BLaER1 treated with 17β-estradiol and CSF1 and Interleukin-3, amounts not matched to agents 10 nM and 100 nM (cell line): ENCODE measurements around the gene CYSLTR2.

Source experiments
- H3K27ac ChIP-seq, 11 experiments: shearing (Covaris generic); formaldehyde crosslinking; 2 replicates each; pipeline ENCODE4 v1.8.1; 2022
- H3K27me3 ChIP-seq, 11 experiments: shearing (Covaris generic); formaldehyde crosslinking; 2 replicates each; pipeline ENCODE4 v1.8.1; 2022
- H3K36me3 ChIP-seq, 11 experiments: shearing (Covaris generic); formaldehyde crosslinking; 2 replicates each; pipeline ENCODE4 v1.8.1; 2022
- H3K4me1 ChIP-seq, 10 experiments: shearing (Covaris generic); formaldehyde crosslinking; 2 replicates each; pipeline ENCODE4 v1.8.1; 2022
- H3K4me2 ChIP-seq, 11 experiments: shearing (Covaris generic); formaldehyde crosslinking; 2 replicates each; pipeline ENCODE4 v1.8.1; 2022
- H3K4me3 ChIP-seq, 10 experiments: shearing (Covaris generic); formaldehyde crosslinking; 2 replicates each; pipeline ENCODE4 v1.8.1; 2022
- H3K9ac ChIP-seq, 11 experiments: shearing (Covaris generic); formaldehyde crosslinking; 2 replicates each; pipeline ENCODE4 v1.8.1; 2022
- H3K9me3 ChIP-seq, 11 experiments: shearing (Covaris generic); formaldehyde crosslinking; replicated peaks in 1 of 11; 2 replicates each; pipeline ENCODE4 v1.8.1; 2022
- H4K20me1 ChIP-seq, 11 experiments: shearing (Covaris generic); formaldehyde crosslinking; 2 replicates each; pipeline ENCODE4 v1.8.1; 2022
- Cebpa-rat ChIP-seq, 11 experiments: shearing (Covaris generic); IDR thresholded peaks; 2 replicates each; pipeline ENCODE4 v1.8.1; 2022

Gene CYSLTR2

GRCh38 chr13:48749699-48750473 is 96.2 kb downstream of the CYSLTR2 start:
- 0 out of 20 replicates have a peak, but pooled peaks cover 0 to 7% (median 0%) of the 10 kb centered on the region in 10 experiments for H3K4me1 ChIP-seq
- H3K9ac ChIP-seq, result no peak overlapping the region
- no peak overlapping the region for H3K4me2 ChIP-seq
- H3K27ac ChIP-seq, result no peak overlapping the region
- H3K9me3 ChIP-seq, result no peaks in the 10 kb centered on the region
- no peaks in the 10 kb centered on the region for H3K36me3 ChIP-seq
- no peak for TF ChIP-seq Cebpa-rat (IDR thresholded peaks at IDR 0.05)
- H3K4me3 ChIP-seq, result no peak overlapping the region
- no peaks in the 10 kb centered on the region for H4K20me1 ChIP-seq
- no peaks in the 10 kb centered on the region for H3K27me3 ChIP-seq

GRCh38 chr13:48750588-48751383 is 97.1 kb downstream of the CYSLTR2 start:
- no peaks in the 10 kb centered on the region for H3K27me3 ChIP-seq
- TF ChIP-seq Cebpa-rat (IDR thresholded peaks at IDR 0.05), result no peak
- no peak overlapping the region for H3K9ac ChIP-seq
- H3K4me2 ChIP-seq, result no peak overlapping the region
- H3K4me1 ChIP-seq, result 0 out of 20 replicates have a peak, but pooled peaks cover 0 to 7% (median 0%) of the 10 kb centered on the region in 10 experiments
- H3K27ac ChIP-seq, result no peak overlapping the region
- no peak overlapping the region for H3K4me3 ChIP-seq
- H4K20me1 ChIP-seq, result no peaks in the 10 kb centered on the region
- H3K36me3 ChIP-seq, result no peaks in the 10 kb centered on the region
- H3K9me3 ChIP-seq, result peaks cover 3 to 6% (median 4%) of the 10 kb centered on the region in 11 experiments; a peak in 20 of 22 replicates

- peaks cover 35 to 56% (median 44%) of the 10 kb centered on the region in 11 experiments for H3K9me3 ChIP-seq
- H3K27me3 ChIP-seq, result no peaks in the 10 kb centered on the region
- no peaks in the 10 kb centered on the region for H4K20me1 ChIP-seq
- no peaks in the 10 kb centered on the region for H3K36me3 ChIP-seq
- H3K4me3 ChIP-seq, result no peak overlapping the region
- H3K27ac ChIP-seq, result no peak overlapping the region
- H3K4me2 ChIP-seq, result no peak overlapping the region
- TF ChIP-seq Cebpa-rat (IDR thresholded peaks at IDR 0.05), result no peak
- H3K9ac ChIP-seq, result no peak overlapping the region
- H3K4me1 ChIP-seq, result no peaks in the 10 kb centered on the region
These were observed 106.9 kb downstream of the CYSLTR2 start for GRCh38 chr13:48760626-48761025.
